SK-N-MC (cell line): ENCODE measurements around the gene TFB2M.

ENCODE experiments used
- EZH2 ChIP-seq: fragments of 200-600 bp; sonication (generic); IDR thresholded peaks from one replicate; pipeline ENCODE4 v1.6.1; 2017; ENCODE audit warnings: antibody characterized with exemption
- POLR2AphosphoS5 ChIP-seq: IDR thresholded peaks from 2 replicates; pipeline ENCODE4 v1.6.1; 2012; ENCODE audit warnings: mild to moderate bottlenecking, low read depth, low read length, borderline replicate concordance

DNA sequence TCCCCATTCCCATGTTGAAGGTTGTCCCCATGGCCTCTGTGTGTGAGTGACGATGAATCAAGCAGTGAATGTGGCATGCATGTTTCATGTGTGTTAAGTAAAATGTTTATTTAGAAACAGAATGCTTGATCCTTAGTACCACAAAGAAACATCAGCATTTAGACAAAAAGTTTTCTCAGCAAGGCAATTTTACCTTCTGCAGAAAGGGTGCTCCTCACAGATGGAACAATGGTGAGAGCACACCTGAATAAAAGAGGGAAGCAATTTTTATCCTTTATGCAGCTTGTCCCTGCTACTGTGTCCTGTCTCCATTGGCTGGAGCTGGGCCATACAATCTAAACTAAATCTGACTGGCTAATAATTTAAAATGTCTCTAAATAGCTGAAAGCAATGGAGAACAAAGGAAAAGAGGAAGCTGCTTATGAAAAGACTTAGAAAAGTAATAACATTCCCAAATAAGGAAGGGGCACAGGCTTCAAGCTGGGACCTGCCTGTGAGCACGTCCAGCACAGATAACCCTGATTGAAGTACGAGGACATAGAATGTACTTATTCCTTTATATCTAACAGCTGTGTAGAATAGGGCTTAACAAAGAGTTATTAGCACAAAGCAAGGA, 50.6 kb downstream of the TFB2M start:
- TF ChIP-seq POLR2AphosphoS5 (no peak), EZH2 (no peak)
